DND-41 (cell line): Measurements from ENCODE around the gene OASL.

ENCODE experiments used
- CTCF ChIP-seq: IDR thresholded peaks from 2 replicates; pipeline ENCODE4 v1.5.1; 2012; ENCODE audit warnings: borderline replicate concordance, low read length, moderate library complexity, mild to moderate bottlenecking; ENCODE audit not compliant: poor library complexity, severe bottlenecking; ENCODE audit errors: extremely low read depth
- EZH2 ChIP-seq: IDR thresholded peaks from 3 replicates; pipeline ENCODE4 v1.6.1; 2012; ENCODE audit warnings: borderline replicate concordance, low read depth, mild to moderate bottlenecking, moderate library complexity, low read length, inconsistent platforms; ENCODE audit not compliant: severe bottlenecking

GRCh38 chr12:120989687-120990086 is 49.4 kb downstream of the OASL start:
- no peak for TF ChIP-seq CTCF
- TF ChIP-seq EZH2: no peak
